HEK293T (cell line): ENCODE measurements around the gene UTY.

Experiments used
- CTCF ChIA-PET: fragments of 350-600 bp; formaldehyde crosslinking; extraction: SDS; loops from one replicate; lab custom pipeline; 2021; ENCODE audit warnings: antibody characterized with exemption, inconsistent platforms; lab: Yijun Ruan, JAX
- POLR2A ChIA-PET: fragments of 350-600 bp; formaldehyde crosslinking; extraction: SDS; loops from one replicate; lab custom pipeline; 2020; ENCODE audit warnings: antibody characterized with exemption, inconsistent platforms; lab: Yijun Ruan, JAX
- DNase-seq: peaks from one replicate; pipeline ENCODE4 v3.0.0; 2012; ENCODE audit warnings: mixed read lengths; ENCODE audit errors: extremely low spot score
- ARNT ChIP-seq: fragments of 450-650 bp; IDR thresholded peaks from 2 replicates; pipeline ENCODE4 v1.6.1; 2017; ENCODE audit warnings: mild to moderate bottlenecking
- BHLHE40 ChIP-seq: fragments of 450-650 bp; IDR thresholded peaks from 2 replicates; pipeline ENCODE4 v1.6.1; 2016; ENCODE audit warnings: mild to moderate bottlenecking, moderate library complexity, borderline replicate concordance
- CTBP1 ChIP-seq: fragments of 450-650 bp; IDR thresholded peaks from 2 replicates; pipeline ENCODE4 v1.6.1; 2016; ENCODE audit warnings: borderline replicate concordance
- ELF4 ChIP-seq: fragments of 450-650 bp; IDR thresholded peaks from 2 replicates; pipeline ENCODE4 v1.6.1; 2017; ENCODE audit warnings: antibody characterized with exemption
- FOXA1 ChIP-seq: fragments of 450-650 bp; IDR thresholded peaks from 2 replicates; pipeline ENCODE4 v1.6.1; 2016; ENCODE audit warnings: mild to moderate bottlenecking
- FOXK2 ChIP-seq: fragments of 450-650 bp; IDR thresholded peaks from 2 replicates; pipeline ENCODE4 v1.6.1; 2016; ENCODE audit warnings: mild to moderate bottlenecking
- FOXM1 ChIP-seq: fragments of 450-650 bp; IDR thresholded peaks from 2 replicates; pipeline ENCODE4 v1.6.1; 2017; ENCODE audit warnings: mild to moderate bottlenecking, borderline replicate concordance
- HDGF ChIP-seq: fragments of 450-650 bp; IDR thresholded peaks from 2 replicates; pipeline ENCODE4 v1.6.1; 2017; ENCODE audit warnings: antibody characterized with exemption, borderline replicate concordance
- L3MBTL2 ChIP-seq: fragments of 450-650 bp; conservative IDR thresholded peaks from 2 replicates; pipeline ENCODE4 v1.6.1; 2016; ENCODE audit warnings: mild to moderate bottlenecking
- LEF1 ChIP-seq: fragments of 450-650 bp; IDR thresholded peaks from 2 replicates; pipeline ENCODE4 v1.6.1; 2017; ENCODE audit warnings: mild to moderate bottlenecking, borderline replicate concordance
- NFRKB ChIP-seq: fragments of 450-650 bp; IDR thresholded peaks from 2 replicates; pipeline ENCODE4 v1.6.1; 2016; ENCODE audit warnings: mild to moderate bottlenecking, moderate library complexity
- PKNOX1 ChIP-seq: fragments of 450-650 bp; IDR thresholded peaks from 2 replicates; pipeline ENCODE4 v1.6.1; 2016
- SP1 ChIP-seq: fragments of 450-650 bp; IDR thresholded peaks from 2 replicates; pipeline ENCODE4 v1.6.1; 2017
- SUZ12 ChIP-seq: fragments of 450-650 bp; IDR thresholded peaks from 2 replicates; pipeline ENCODE4 v1.6.1; 2016; ENCODE audit warnings: mild to moderate bottlenecking
- TARDBP ChIP-seq: fragments of 450-650 bp; IDR thresholded peaks from 2 replicates; pipeline ENCODE4 v1.6.1; 2016
- ZNF384 ChIP-seq: fragments of 450-650 bp; IDR thresholded peaks from 2 replicates; pipeline ENCODE4 v1.6.1; 2016

Gene UTY

GRCh38 chrY:13479828-13480227 lies at the start of gene UTY:
TSS of gene UTY (minus strand) at chrY:13480033. CDS start at chrY:13479665, 368 bp downstream.
- ChIA-PET POLR2A (no interaction called here), CTCF (no interaction called here)
- no peak for TF ChIP-seq FOXM1
- no peak for DNase-seq

- no peak for DNase-seq
- TF ChIP-seq L3MBTL2 (no peak), LEF1 (no peak), BHLHE40 (no peak), FOXM1 (no peak), NFRKB (no peak), CTBP1 (no peak), ELF4 (no peak), SP1 (no peak), TARDBP (no peak), FOXK2 (no peak), SUZ12 (no peak), ZNF384 (no peak), HDGF (no peak)
- ChIA-PET CTCF (no interaction called here), POLR2A (no interaction called here)
Observed at GRCh38 chrY:13520474-13520873, 40.6 kb upstream of the UTY start.

- TF ChIP-seq FOXA1 (no peak), FOXK2 (no peak), CTBP1 (no peak), ARNT (no peak), L3MBTL2 (no peak), BHLHE40 (no peak), FOXM1 (no peak), ZNF384 (no peak), TARDBP (no peak), SP1 (no peak), LEF1 (no peak), PKNOX1 (no peak)
- CTCF ChIA-PET: no interaction called here
- no peak for DNase-seq
- POLR2A ChIA-PET: no interaction called here
Observed at GRCh38 chrY:13501215-13501614, 21.4 kb upstream of the UTY start.

GRCh38 chrY:13493737-13494136 lies 13.9 kb upstream of the UTY start:
- TF ChIP-seq NFRKB (no peak), ZNF384 (no peak), PKNOX1 (no peak), TARDBP (no peak), ARNT (no peak), LEF1 (no peak), ELF4 (no peak), CTBP1 (no peak), L3MBTL2 (no peak), FOXA1 (no peak), SUZ12 (no peak), SP1 (no peak), FOXM1 (no peak), HDGF (no peak), FOXK2 (no peak)
- ChIA-PET CTCF (no interaction called here), POLR2A (no interaction called here)

GRCh38 chrY:13492408-13492807 lies 12.6 kb upstream of the UTY start:
- CTCF ChIA-PET: no interaction called here
- DNase-seq: no peak
- TF ChIP-seq SP1: no peak
- no peak for TF ChIP-seq ARNT
- TF ChIP-seq FOXK2: no peak
- TF ChIP-seq PKNOX1: no peak
- TF ChIP-seq NFRKB: no peak
- no peak for TF ChIP-seq FOXM1
- TF ChIP-seq L3MBTL2: no peak
- TF ChIP-seq ZNF384: no peak
- no peak for TF ChIP-seq SUZ12
- TF ChIP-seq ELF4: no peak
- TF ChIP-seq HDGF: no peak
- TF ChIP-seq BHLHE40: no peak
- no peak for TF ChIP-seq FOXA1
- TF ChIP-seq CTBP1: no peak
- no peak for TF ChIP-seq LEF1
- POLR2A ChIA-PET: no interaction called here

More at GRCh38 chrY:13493737-13494136, 13.9 kb upstream of the UTY start:
- DNase-seq: no peak

- CTCF ChIA-PET: no interaction called here
Observed at GRCh38 chrY:13488738-13489137, 8.9 kb upstream of the UTY start.

More at GRCh38 chrY:13488738-13489137, 8.9 kb upstream of the UTY start:
- DNase-seq: no peak
- no peak for TF ChIP-seq PKNOX1
- no peak for TF ChIP-seq ELF4
- no peak for TF ChIP-seq FOXA1
- TF ChIP-seq L3MBTL2: no peak
- no peak for TF ChIP-seq BHLHE40
- no peak for TF ChIP-seq NFRKB
- no peak for TF ChIP-seq FOXM1
- no peak for TF ChIP-seq LEF1
- no peak for TF ChIP-seq SUZ12
- TF ChIP-seq CTBP1: no peak
- no peak for TF ChIP-seq TARDBP
- no peak for TF ChIP-seq HDGF
- no peak for TF ChIP-seq FOXK2
- no peak for TF ChIP-seq ARNT
- TF ChIP-seq ZNF384: no peak
- TF ChIP-seq SP1: no peak
- POLR2A ChIA-PET: no interaction called here
